ENCODE data around the gene FAM131B. TPM values are rescaled to one million over a fixed set of nuclear protein-coding genes. Genes with fewer than 3 reads are reported as not detected.

Gene FAM131B
- total RNA-seq, 2 donors from 2014 or later, result 0.23 to 0.42 TPM

- H3K9me3 ChIP-seq (ENCODE audit: control insufficient read depth, low read length, poor library complexity, severe bottlenecking), result no peaks in the 10 kb centered on the region
- Mint-ChIP-seq H3K27me3 (no peaks in the 10 kb centered on the region), H3K4me1 (peaks cover 24% of the 10 kb centered on the region), H3K36me3 (ENCODE audit: low read depth) (no peaks in the 10 kb centered on the region), H3K27ac (no peak overlapping the region), H3K4me3 (no peak overlapping the region)
- DNase-seq (no peak), ATAC-seq (no peak)
Measured at GRCh38 chr7:143382791-143383641, 20.5 kb upstream of the FAM131B start.

DNA sequence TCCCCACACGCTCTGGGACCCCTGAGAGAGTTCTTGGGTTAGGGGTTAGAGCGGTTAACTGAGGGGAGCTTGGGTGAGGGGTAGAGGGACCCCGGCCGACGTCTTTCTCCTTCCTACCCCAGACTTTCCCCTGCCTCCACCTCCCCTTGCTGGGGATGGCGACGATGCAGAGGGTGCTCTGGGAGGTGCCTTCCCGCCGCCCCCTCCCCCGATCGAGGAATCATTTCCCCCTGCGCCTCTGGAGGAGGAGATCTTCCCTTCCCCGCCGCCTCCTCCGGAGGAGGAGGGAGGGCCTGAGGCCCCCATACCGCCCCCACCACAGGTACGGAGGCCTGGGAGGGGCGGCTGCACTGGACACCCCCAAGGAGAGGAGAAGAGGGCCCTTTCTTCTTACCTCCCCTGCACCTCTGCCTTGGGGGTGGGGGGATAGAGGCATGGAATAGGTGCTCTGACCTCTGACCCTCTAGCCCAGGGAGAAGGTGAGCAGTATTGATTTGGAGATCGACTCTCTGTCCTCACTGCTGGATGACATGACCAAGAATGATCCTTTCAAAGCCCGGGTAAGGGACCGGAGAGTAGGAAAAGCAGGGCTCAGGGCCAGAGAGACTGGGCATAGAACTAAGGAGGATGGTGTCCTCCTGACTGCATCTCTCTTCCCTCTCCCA is 19.7 kb upstream of the FAM131B start:
- no peak overlapping the region for H3K27ac Mint-ChIP-seq
- DNase-seq, result no peak

GRCh38 chr7:143381427-143382125 is 19.1 kb upstream of the FAM131B start:
- DNase-seq, result no peak
- no peaks in the 10 kb centered on the region for H3K36me3 Mint-ChIP-seq (ENCODE audit: low read depth)
- no peaks in the 10 kb centered on the region for H3K27me3 Mint-ChIP-seq
- peaks cover 24% of the 10 kb centered on the region for H3K4me1 Mint-ChIP-seq
- H3K4me3 Mint-ChIP-seq, result no peak overlapping the region
- no peak for ATAC-seq
- H3K27ac Mint-ChIP-seq, result no peak overlapping the region
- no peaks in the 10 kb centered on the region for H3K9me3 ChIP-seq (ENCODE audit: control insufficient read depth, low read length, poor library complexity, severe bottlenecking)

More for the DNA sequence above, 19.7 kb upstream of the FAM131B start:
- Mint-ChIP-seq H3K4me1 (peaks cover 21% of the 10 kb centered on the region), H3K27me3 (no peaks in the 10 kb centered on the region), H3K4me3 (no peak overlapping the region), H3K36me3 (ENCODE audit: low read depth) (no peaks in the 10 kb centered on the region)
- no peak for ATAC-seq
- no peaks in the 10 kb centered on the region for H3K9me3 ChIP-seq (ENCODE audit: control insufficient read depth, low read length, poor library complexity, severe bottlenecking)

GRCh38 chr7:143380646-143381426 is 18.3 kb upstream of the FAM131B start, which contains the start of gene ZYX:
Gene ZYX, plus strand, starts transcription at chr7:143381345. Its CDS starts 227 bp downstream, at chr7:143381572.
- H3K27me3 Mint-ChIP-seq, result no peaks in the 10 kb centered on the region
- no peaks in the 10 kb centered on the region for H3K36me3 Mint-ChIP-seq (ENCODE audit: low read depth)
- peak within 1 kb of the TSS; percentile 96 for H3K27ac Mint-ChIP-seq
- H3K4me3 Mint-ChIP-seq, result no peak within 1 kb of the TSS
- no peaks in the 10 kb centered on the region for H3K9me3 ChIP-seq (ENCODE audit: control insufficient read depth, low read length, poor library complexity, severe bottlenecking)
- peak; percentile 78 for ATAC-seq
- peaks cover 29% of the 10 kb centered on the region for H3K4me1 Mint-ChIP-seq
- DNase-seq, result peak; percentile 70 to 81 (median 76)

DNA sequence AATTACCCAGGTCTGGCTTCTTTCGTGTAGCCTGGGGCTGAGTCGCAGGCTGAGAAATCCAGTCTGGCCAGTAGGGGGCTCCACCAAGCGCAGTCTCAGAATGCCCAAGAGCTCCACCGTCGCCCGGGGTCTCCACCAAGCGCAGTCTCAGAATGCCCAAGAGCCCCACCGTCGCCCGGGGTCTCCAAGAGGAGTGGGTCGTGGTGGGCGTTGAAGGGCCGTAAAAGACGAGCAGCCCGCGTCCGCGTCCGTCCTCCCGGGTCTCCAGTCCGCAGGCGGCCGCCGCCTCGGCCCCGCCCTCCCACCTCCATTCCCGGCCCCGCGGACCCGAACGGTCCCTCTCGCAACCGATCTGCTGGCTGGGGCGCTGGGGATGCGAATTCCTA is 17.7 kb upstream of the FAM131B start:
- Mint-ChIP-seq H3K36me3 (ENCODE audit: low read depth) (no peaks in the 10 kb centered on the region), H3K4me3 (no peak overlapping the region), H3K27ac (peak overlapping the region; percentile 96), H3K4me1 (peaks cover 34% of the 10 kb centered on the region), H3K27me3 (no peaks in the 10 kb centered on the region)
- H3K9me3 ChIP-seq (ENCODE audit: control insufficient read depth, low read length, poor library complexity, severe bottlenecking), result no peaks in the 10 kb centered on the region
- ATAC-seq (peak; percentile 67), DNase-seq (peak; percentile 69 to 90 (median 74))

DNA sequence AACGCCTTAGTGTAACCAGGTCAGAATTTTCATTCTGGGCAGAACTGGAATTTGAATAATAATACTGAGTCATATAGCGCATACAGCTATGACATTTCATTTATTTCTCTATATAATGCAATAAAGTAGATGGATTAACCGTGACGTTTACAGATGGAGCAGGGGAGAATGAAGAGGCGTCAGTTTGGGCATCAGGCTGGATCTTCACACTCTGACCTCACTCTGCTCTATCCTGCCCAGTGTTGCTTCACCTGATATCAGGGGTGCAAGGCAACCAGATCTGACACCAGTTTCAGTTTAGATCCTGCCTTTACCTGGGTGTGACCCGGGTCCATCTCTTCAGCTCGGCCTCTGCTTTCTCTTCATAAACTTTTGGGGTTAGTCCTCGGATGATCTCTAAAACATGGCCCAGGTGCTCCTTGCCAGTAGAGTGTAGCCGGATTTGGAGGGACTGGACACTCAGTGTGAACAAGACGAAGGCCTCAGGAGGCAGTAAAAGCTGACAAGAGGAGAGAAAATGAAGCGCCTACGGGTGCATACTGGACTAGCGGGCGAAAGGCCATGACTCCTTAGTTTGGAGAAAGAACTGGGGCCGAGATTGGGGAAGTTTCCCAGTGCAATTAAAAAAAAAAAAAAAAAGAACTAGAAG is 17.2 kb upstream of the FAM131B start:
- H3K9me3 ChIP-seq (ENCODE audit: control insufficient read depth, low read length, poor library complexity, severe bottlenecking), result no peaks in the 10 kb centered on the region
- ATAC-seq (no peak), DNase-seq (no peak)
- peaks cover 40% of the 10 kb centered on the region for H3K4me1 Mint-ChIP-seq
- H3K27me3 Mint-ChIP-seq, result no peaks in the 10 kb centered on the region
- no peak overlapping the region for H3K4me3 Mint-ChIP-seq
- H3K27ac Mint-ChIP-seq, result peak overlapping the region; percentile 96
- no peaks in the 10 kb centered on the region for H3K36me3 Mint-ChIP-seq (ENCODE audit: low read depth)

DNA sequence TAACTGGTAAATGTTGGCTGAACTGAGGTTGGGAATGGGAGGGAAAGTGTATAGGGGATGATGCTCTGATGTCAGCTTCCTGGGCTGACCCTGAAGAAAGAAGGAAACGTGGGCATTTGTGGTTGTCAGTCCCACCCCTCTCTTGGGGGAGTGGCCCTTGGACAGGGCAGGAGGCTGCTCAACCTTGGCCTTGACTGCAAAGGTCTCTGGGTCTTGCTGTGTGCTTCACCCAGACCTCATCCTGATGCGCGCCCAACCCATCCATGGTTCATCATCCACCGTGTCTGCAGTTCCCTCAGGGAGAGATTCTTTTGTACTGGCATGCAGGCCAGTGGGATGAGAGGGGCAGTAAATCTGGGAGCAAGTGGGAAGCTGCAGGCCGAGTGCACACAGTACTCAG is 13.9 kb upstream of the FAM131B start:
- Mint-ChIP-seq H3K4me3 (no peak overlapping the region), H3K27me3 (no peaks in the 10 kb centered on the region), H3K27ac (peak overlapping the region; percentile 95), H3K4me1 (peaks cover 62% of the 10 kb centered on the region), H3K36me3 (ENCODE audit: low read depth) (no peaks in the 10 kb centered on the region)
- DNase-seq (no peak), ATAC-seq (no peak)
- no peaks in the 10 kb centered on the region for H3K9me3 ChIP-seq (ENCODE audit: control insufficient read depth, low read length, poor library complexity, severe bottlenecking)

- Mint-ChIP-seq H3K36me3 (ENCODE audit: low read depth) (no peaks in the 10 kb centered on the region), H3K27ac (peak overlapping the region; percentile 95), H3K4me3 (peak overlapping the region; percentile 52), H3K4me1 (peaks cover 66% of the 10 kb centered on the region), H3K27me3 (no peaks in the 10 kb centered on the region)
- H3K9me3 ChIP-seq (ENCODE audit: control insufficient read depth, low read length, poor library complexity, severe bottlenecking), result no peaks in the 10 kb centered on the region
- ATAC-seq (peak; percentile 51), DNase-seq (no peak)
Measured at GRCh38 chr7:143375298-143376034, 13.0 kb upstream of the FAM131B start.

DNA sequence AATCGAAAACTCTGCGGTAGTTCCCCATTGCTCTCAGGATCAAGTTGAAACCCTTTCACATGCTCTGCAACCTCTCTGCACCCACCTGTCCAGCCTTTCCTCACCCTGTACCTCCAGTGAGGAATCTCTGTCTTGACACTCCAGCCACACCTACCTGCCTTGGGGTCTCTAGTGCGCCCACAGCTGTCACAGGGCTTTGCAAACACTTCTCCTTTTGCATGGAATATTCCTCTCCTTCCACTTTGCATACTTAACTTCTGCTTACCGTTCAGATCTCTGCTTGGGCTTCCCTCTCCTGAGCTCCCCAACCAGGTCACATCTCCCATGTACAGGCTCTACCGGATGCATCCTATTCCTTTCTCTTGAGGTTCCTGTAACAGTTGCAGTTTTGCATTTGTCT is 12.0 kb upstream of the FAM131B start:
- ATAC-seq (no peak), DNase-seq (no peak)
- H3K9me3 ChIP-seq (ENCODE audit: control insufficient read depth, low read length, poor library complexity, severe bottlenecking), result no peaks in the 10 kb centered on the region
- Mint-ChIP-seq H3K4me3 (no peak overlapping the region), H3K36me3 (ENCODE audit: low read depth) (no peaks in the 10 kb centered on the region), H3K4me1 (peaks cover 64% of the 10 kb centered on the region), H3K27ac (peak overlapping the region; percentile 95), H3K27me3 (no peaks in the 10 kb centered on the region)

DNA sequence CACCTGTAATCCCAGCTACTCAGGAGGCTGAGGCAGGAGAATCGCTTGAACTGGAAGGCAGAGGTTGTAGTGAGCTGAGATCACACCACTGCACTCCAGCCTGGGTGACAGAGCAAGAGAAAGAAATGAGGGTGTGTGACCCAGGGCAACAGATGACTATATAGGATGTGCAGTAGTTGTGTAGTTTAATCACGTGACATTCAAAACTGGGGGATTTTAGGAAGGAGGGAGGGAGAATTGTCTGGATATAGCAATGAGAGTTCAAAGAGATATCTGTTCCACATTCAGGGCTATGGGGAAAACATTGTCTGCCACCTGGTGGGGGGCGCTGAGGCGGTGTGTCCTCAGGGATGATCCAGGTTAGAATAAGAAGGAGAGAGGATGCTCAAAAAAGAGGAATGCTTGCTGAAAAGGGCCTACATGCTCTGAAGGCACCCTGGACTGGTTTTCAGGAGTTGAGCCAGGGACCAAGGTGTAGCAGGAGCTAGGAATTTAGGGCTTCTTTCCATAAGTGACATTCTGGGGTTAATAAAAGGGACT is 10.8 kb upstream of the FAM131B start:
- no peaks in the 10 kb centered on the region for H3K36me3 Mint-ChIP-seq (ENCODE audit: low read depth)
- H3K27me3 Mint-ChIP-seq, result no peaks in the 10 kb centered on the region
- DNase-seq, result no peak
- H3K27ac Mint-ChIP-seq, result no peak overlapping the region
- peaks cover 52% of the 10 kb centered on the region for H3K4me1 Mint-ChIP-seq
- peak overlapping the region; percentile 36 for H3K4me3 Mint-ChIP-seq
- H3K9me3 ChIP-seq (ENCODE audit: control insufficient read depth, low read length, poor library complexity, severe bottlenecking), result no peaks in the 10 kb centered on the region
- no peak for ATAC-seq

DNA sequence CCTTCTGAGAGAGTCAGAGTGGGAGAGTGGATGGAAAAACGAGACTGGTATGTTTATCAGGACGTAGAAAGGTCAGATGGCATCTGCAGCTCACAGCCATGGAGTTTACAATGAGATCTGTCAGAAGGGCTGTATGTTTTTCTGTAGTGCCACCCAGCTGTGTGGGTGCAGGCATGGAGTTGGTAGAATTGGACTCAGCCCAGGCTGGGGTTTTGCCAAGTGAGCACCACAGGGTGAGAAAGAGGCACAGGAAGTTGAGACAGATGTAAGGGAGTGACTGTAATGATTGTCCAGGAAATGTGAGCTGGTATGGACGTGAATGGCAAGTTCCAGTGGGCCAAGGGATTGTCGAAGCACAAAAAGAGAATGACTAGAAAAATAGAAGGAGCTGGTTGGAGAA is 9.6 kb upstream of the FAM131B start:
- ATAC-seq (peak; percentile 72), DNase-seq (no peak)
- Mint-ChIP-seq H3K4me1 (peaks cover 46% of the 10 kb centered on the region), H3K36me3 (ENCODE audit: low read depth) (no peaks in the 10 kb centered on the region), H3K27me3 (no peaks in the 10 kb centered on the region), H3K4me3 (peak overlapping the region; percentile 39), H3K27ac (peak overlapping the region; percentile 86)
- no peaks in the 10 kb centered on the region for H3K9me3 ChIP-seq (ENCODE audit: control insufficient read depth, low read length, poor library complexity, severe bottlenecking)

Data from T-helper 17 cell (primary cell).